HepG2 (cell line): ENCODE measurements around the gene SLC7A4. TPM values are rescaled to one million over a fixed set of nuclear protein-coding genes. Genes with fewer than 3 reads are reported as not detected.
A peak's percentile ranks its signal among the peaks of the same experiment; 100 is the strongest.

Source experiments
- AHR ChIP-seq: IDR thresholded peaks from 2 replicates; pipeline ENCODE4 v1.6.1; 2018; ENCODE audit warnings: missing genetic modification reagents, missing compliant biosample characterization
- ARNTL ChIP-seq: sonication (generic); formaldehyde crosslinking; IDR thresholded peaks from 2 replicates; pipeline ENCODE4 v1.4.0; 2020; ENCODE audit warnings: mild to moderate bottlenecking, missing genetic modification reagents
- EED ChIP-seq: sonication (generic); formaldehyde crosslinking; IDR thresholded peaks from 2 replicates; pipeline ENCODE4 v1.5.0; 2020; ENCODE audit warnings: mild to moderate bottlenecking, missing genetic modification reagents
- ISL2 ChIP-seq: sonication (generic); formaldehyde crosslinking; IDR thresholded peaks from 2 replicates; pipeline ENCODE4 v1.5.0; 2020; ENCODE audit warnings: missing genetic modification reagents
- JUN ChIP-seq: sonication (generic); formaldehyde crosslinking; IDR thresholded peaks from 2 replicates; pipeline ENCODE4 v1.4.0; 2020; ENCODE audit warnings: mild to moderate bottlenecking, missing genetic modification reagents
- MATR3 ChIP-seq: sonication (generic); formaldehyde crosslinking; IDR thresholded peaks from 2 replicates; pipeline ENCODE4 v1.4.0; 2020; ENCODE audit warnings: missing genetic modification reagents
- MED1 ChIP-seq: sonication (generic); formaldehyde crosslinking; IDR thresholded peaks from 2 replicates; pipeline ENCODE4 v1.4.0; 2020; ENCODE audit warnings: missing genetic modification reagents
- PAWR ChIP-seq: sonication (generic); formaldehyde crosslinking; IDR thresholded peaks from 2 replicates; pipeline ENCODE4 v1.4.0; 2020; ENCODE audit warnings: missing genetic modification reagents, mild to moderate bottlenecking, borderline replicate concordance
- PPARG ChIP-seq: conservative IDR thresholded peaks from 2 replicates; pipeline ENCODE4 v1.6.1; 2016; ENCODE audit warnings: missing biosample characterization, missing genetic modification reagents
- TBP ChIP-seq: sonication (generic); formaldehyde crosslinking; IDR thresholded peaks from 2 replicates; pipeline ENCODE4 v1.5.0; 2020; ENCODE audit warnings: missing genetic modification reagents
- TOPORS ChIP-seq: sonication (generic); formaldehyde crosslinking; IDR thresholded peaks from 2 replicates; pipeline ENCODE4 v1.8.0; 2023; ENCODE audit warnings: mild to moderate bottlenecking, missing genetic modification reagents
- TRIM24 ChIP-seq: sonication (generic); formaldehyde crosslinking; IDR thresholded peaks from 2 replicates; pipeline ENCODE4 v1.8.0; 2022; ENCODE audit warnings: mild to moderate bottlenecking, missing genetic modification reagents
- ZBTB44 ChIP-seq: sonication (generic); formaldehyde crosslinking; IDR thresholded peaks from 2 replicates; pipeline ENCODE4 v1.4.0; 2020; ENCODE audit warnings: missing genetic modification reagents
- ZNF20 ChIP-seq: sonication (generic); formaldehyde crosslinking; IDR thresholded peaks from 2 replicates; pipeline ENCODE4 v1.4.0; 2020; ENCODE audit warnings: mild to moderate bottlenecking, moderate library complexity, missing genetic modification reagents
- ZNF343 ChIP-seq: sonication (generic); formaldehyde crosslinking; IDR thresholded peaks from 2 replicates; pipeline ENCODE4 v1.4.0; 2020; ENCODE audit warnings: mild to moderate bottlenecking, missing genetic modification reagents
- ZNF44 ChIP-seq: sonication (generic); formaldehyde crosslinking; IDR thresholded peaks from 2 replicates; pipeline ENCODE4 v1.5.1; 2020; ENCODE audit warnings: mild to moderate bottlenecking, missing genetic modification reagents
- ZNF558 ChIP-seq: sonication (generic); formaldehyde crosslinking; IDR thresholded peaks from 2 replicates; pipeline ENCODE4 v1.9.0; 2022; ENCODE audit warnings: mild to moderate bottlenecking, missing genetic modification reagents, borderline replicate concordance
- ZNF780A ChIP-seq: sonication (generic); formaldehyde crosslinking; IDR thresholded peaks from 2 replicates; pipeline ENCODE4 v1.8.0; 2022; ENCODE audit warnings: mild to moderate bottlenecking, missing genetic modification reagents, moderate library complexity
- polyA plus RNA-seq, 8 experiments: library from polyadenylated mRNA; depleted of rRNA in 3 of 8; stranded (reverse) in 7 of 8; unstranded in 1 of 8; fragments of >200 nt; fragmentation: Illumina TruSeq in 4 of 8; extraction: Trizol in 4 of 8; gene quantifications; 2 replicates each; pipeline versions ENCODE4 v1.2.1 to v1.2.3, GENCODE V29; 2011 to 2016; ENCODE audit warnings: low read depth in 4 of 8, missing spikeins in 1 of 8, mixed read lengths in 1 of 8; ENCODE audit not compliant: insufficient read depth in 1 of 8
- total RNA-seq, 5 experiments: library from RNA; depleted of rRNA; stranded (reverse); fragments of >200 nt; fragmentation: Illumina TruSeq; extraction: Trizol; gene quantifications; 2 replicates each; pipeline ENCODE4 v1.2.3, GENCODE V29; 2016; ENCODE audit warnings: low read depth in 1 of 5
- TF ChIP-seq, protein P1 (sequence below): sonication (generic); formaldehyde crosslinking; IDR thresholded peaks from 2 replicates; pipeline ENCODE4 v1.4.0; 2020; ENCODE audit warnings: mild to moderate bottlenecking, missing genetic modification reagents
- TF ChIP-seq, protein P2 (sequence below): sonication (generic); formaldehyde crosslinking; IDR thresholded peaks from 2 replicates; pipeline ENCODE4 v1.4.0; 2020; ENCODE audit warnings: low read depth, mild to moderate bottlenecking, missing genetic modification reagents
- TF ChIP-seq, protein P3 (sequence below): sonication (generic); formaldehyde crosslinking; IDR thresholded peaks from 2 replicates; pipeline ENCODE4 v1.4.0; 2020; ENCODE audit warnings: mild to moderate bottlenecking, missing genetic modification reagents
- TF ChIP-seq, protein P4 (sequence below): sonication (generic); formaldehyde crosslinking; IDR thresholded peaks from 2 replicates; pipeline ENCODE4 v1.4.0; 2020; ENCODE audit warnings: missing genetic modification reagents

Gene SLC7A4
- total and polyA plus RNA-seq, 2 of the 13 experiments (the other 11 are each of a cell fraction or from before 2014, with no cell fraction given): not detected

GRCh38 chr22:20980938-20981722 is 51.2 kb downstream of the SLC7A4 start (continued):
- TF ChIP-seq, protein P1, sequence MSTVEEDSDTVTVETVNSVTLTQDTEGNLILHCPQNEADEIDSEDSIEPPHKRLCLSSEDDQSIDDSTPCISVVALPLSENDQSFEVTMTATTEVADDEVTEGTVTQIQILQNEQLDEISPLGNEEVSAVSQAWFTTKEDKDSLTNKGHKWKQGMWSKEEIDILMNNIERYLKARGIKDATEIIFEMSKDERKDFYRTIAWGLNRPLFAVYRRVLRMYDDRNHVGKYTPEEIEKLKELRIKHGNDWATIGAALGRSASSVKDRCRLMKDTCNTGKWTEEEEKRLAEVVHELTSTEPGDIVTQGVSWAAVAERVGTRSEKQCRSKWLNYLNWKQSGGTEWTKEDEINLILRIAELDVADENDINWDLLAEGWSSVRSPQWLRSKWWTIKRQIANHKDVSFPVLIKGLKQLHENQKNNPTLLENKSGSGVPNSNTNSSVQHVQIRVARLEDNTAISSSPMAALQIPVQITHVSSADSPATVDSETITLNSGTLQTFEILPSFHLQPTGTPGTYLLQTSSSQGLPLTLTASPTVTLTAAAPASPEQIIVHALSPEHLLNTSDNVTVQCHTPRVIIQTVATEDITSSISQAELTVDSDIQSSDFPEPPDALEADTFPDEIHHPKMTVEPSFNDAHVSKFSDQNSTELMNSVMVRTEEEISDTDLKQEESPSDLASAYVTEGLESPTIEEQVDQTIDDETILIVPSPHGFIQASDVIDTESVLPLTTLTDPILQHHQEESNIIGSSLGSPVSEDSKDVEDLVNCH (CRISPR knock-in tag): no peak
- TF ChIP-seq, protein P2, sequence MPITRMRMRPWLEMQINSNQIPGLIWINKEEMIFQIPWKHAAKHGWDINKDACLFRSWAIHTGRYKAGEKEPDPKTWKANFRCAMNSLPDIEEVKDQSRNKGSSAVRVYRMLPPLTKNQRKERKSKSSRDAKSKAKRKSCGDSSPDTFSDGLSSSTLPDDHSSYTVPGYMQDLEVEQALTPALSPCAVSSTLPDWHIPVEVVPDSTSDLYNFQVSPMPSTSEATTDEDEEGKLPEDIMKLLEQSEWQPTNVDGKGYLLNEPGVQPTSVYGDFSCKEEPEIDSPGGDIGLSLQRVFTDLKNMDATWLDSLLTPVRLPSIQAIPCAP (CRISPR knock-in tag): no peak
- TF ChIP-seq MED1 (CRISPR knock-in tag) (no peak), ZNF343 (CRISPR knock-in tag) (no peak), PPARG (no peak), ZNF558 (CRISPR knock-in tag) (0 out of 2 replicates have a peak, but pooled peaks have one; percentile 2), AHR (CRISPR knock-in tag) (no peak), ISL2 (no peak), JUN (CRISPR knock-in tag) (no peak), TRIM24 (CRISPR knock-in tag) (no peak), ZNF780A (CRISPR knock-in tag) (no peak), TBP (no peak), PAWR (CRISPR knock-in tag) (peak; percentile 1; the same call in 1 of the 2 replicates), ZNF20 (CRISPR knock-in tag) (no peak), ZNF44 (CRISPR knock-in tag) (no peak), EED (CRISPR knock-in tag) (no peak), MATR3 (no peak), ARNTL (CRISPR knock-in tag) (no peak), TOPORS (CRISPR knock-in tag) (no peak), ZBTB44 (CRISPR knock-in tag) (no peak)
- TF ChIP-seq, protein P3, sequence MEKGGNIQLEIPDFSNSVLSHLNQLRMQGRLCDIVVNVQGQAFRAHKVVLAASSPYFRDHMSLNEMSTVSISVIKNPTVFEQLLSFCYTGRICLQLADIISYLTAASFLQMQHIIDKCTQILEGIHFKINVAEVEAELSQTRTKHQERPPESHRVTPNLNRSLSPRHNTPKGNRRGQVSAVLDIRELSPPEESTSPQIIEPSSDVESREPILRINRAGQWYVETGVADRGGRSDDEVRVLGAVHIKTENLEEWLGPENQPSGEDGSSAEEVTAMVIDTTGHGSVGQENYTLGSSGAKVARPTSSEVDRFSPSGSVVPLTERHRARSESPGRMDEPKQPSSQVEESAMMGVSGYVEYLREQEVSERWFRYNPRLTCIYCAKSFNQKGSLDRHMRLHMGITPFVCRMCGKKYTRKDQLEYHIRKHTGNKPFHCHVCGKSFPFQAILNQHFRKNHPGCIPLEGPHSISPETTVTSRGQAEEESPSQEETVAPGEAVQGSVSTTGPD (CRISPR knock-in tag): no peak
- TF ChIP-seq, protein P4, sequence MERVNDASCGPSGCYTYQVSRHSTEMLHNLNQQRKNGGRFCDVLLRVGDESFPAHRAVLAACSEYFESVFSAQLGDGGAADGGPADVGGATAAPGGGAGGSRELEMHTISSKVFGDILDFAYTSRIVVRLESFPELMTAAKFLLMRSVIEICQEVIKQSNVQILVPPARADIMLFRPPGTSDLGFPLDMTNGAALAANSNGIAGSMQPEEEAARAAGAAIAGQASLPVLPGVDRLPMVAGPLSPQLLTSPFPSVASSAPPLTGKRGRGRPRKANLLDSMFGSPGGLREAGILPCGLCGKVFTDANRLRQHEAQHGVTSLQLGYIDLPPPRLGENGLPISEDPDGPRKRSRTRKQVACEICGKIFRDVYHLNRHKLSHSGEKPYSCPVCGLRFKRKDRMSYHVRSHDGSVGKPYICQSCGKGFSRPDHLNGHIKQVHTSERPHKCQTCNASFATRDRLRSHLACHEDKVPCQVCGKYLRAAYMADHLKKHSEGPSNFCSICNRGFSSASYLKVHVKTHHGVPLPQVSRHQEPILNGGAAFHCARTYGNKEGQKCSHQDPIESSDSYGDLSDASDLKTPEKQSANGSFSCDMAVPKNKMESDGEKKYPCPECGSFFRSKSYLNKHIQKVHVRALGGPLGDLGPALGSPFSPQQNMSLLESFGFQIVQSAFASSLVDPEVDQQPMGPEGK (CRISPR knock-in tag): no peak
